ENCODE results near the gene RTTN. TPM values are rescaled to one million over a fixed set of nuclear protein-coding genes. Genes with fewer than 3 reads are reported as not detected.

Gene RTTN
- total RNA-seq, 2 experiments from 2014 or later: 19.8 to 29.7 TPM

DNA sequence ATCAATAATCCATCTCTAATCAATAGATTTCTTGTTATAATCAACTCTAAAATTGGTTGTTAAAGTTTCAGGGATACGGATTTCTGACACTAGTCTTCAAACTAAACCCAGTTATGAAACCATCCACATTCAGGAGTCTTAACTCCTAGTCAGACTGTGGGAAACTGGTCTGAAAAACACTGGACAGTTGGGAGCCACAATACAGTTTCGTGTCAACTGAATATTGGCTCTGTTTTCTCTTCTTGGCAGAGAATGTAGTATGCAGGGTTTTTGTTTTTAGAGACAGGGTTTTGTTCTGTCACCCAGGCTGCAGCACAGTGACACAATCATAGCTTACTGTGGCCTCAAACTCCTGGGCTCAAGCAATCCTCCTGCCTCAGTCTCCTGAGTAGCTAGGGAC lies 123.1 kb downstream of the RTTN start:
- no peaks in the 10 kb centered on the region for H3K9me3 ChIP-seq (ENCODE audit: low read length)
- H3K4me3 ChIP-seq (ENCODE audit: low read depth, low read length, poor library complexity, severe bottlenecking): no peak overlapping the region
- no peak overlapping the region for H3K4me2 ChIP-seq (ENCODE audit: low read length)
- no peaks in the 10 kb centered on the region for H4K20me1 ChIP-seq (ENCODE audit: insufficient read depth, low read length)
- H3K9me2 ChIP-seq (ENCODE audit: insufficient read depth, low read length): no peaks in the 10 kb centered on the region
- H2AFZ ChIP-seq (ENCODE audit: low read length): no peak overlapping the region
- no TSS peak for BruUV-seq (replicated peaks)
- TF ChIP-seq, protein P1, sequence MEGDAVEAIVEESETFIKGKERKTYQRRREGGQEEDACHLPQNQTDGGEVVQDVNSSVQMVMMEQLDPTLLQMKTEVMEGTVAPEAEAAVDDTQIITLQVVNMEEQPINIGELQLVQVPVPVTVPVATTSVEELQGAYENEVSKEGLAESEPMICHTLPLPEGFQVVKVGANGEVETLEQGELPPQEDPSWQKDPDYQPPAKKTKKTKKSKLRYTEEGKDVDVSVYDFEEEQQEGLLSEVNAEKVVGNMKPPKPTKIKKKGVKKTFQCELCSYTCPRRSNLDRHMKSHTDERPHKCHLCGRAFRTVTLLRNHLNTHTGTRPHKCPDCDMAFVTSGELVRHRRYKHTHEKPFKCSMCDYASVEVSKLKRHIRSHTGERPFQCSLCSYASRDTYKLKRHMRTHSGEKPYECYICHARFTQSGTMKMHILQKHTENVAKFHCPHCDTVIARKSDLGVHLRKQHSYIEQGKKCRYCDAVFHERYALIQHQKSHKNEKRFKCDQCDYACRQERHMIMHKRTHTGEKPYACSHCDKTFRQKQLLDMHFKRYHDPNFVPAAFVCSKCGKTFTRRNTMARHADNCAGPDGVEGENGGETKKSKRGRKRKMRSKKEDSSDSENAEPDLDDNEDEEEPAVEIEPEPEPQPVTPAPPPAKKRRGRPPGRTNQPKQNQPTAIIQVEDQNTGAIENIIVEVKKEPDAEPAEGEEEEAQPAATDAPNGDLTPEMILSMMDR (conservative IDR thresholded peaks at IDR 0.05; ENCODE audit: low read length): no peak
- no peak for TF ChIP-seq EZH2phosphoT487 (IDR thresholded peaks at IDR 0.05; ENCODE audit: borderline replicate concordance, low read depth, low read length)
- ChIA-PET CTCF (ENCODE audit: unreplicated experiment) (no interaction called here), POLR2A (interaction anchor here (0.6 kb wide), 1 partner anchor 949 kb away, joined by 3 read pairs; no protein-coding TSS in a partner anchor)
- H3K27ac ChIP-seq (ENCODE audit: low read depth, low read length, poor library complexity, severe bottlenecking): no peak overlapping the region
- no peaks in the 10 kb centered on the region for H3K79me2 ChIP-seq (ENCODE audit: insufficient read depth, low read depth, low read length)
- intact Hi-C loops (cut with micrococcal nuclease; ENCODE audit: unreplicated experiment): no loop called here
- H3K4me1 ChIP-seq (ENCODE audit: insufficient read depth, low read length, poor library complexity, severe bottlenecking): no peaks in the 10 kb centered on the region
- peaks cover 12% of the 10 kb centered on the region; the same call in 1 of the 2 replicates for H3K36me3 ChIP-seq (ENCODE audit: insufficient read depth, low read length)
- DNase-seq (ENCODE audit: low spot score): no peak

DNA sequence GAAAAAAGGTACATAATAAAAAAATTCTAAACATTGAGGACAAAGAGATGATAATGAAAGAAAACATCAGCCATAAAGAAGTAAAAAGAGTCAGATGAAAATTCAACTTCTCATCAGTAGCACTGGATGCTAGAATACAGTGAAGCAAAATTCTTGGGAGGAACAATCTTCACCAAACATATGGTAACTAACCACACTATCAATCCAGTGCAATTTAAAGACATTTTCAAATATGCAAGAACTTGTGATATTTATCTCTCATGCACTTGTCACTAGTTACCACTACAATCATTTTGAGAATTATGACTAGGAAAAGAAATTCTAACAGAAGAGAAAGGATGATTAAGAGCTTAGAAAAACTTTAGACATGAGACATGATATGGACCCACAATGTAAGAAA lies 127.4 kb downstream of the RTTN start:
- BruUV-seq (replicated peaks): no TSS peak
- Histone ChIP-seq H3K4me3 (ENCODE audit: low read depth, low read length, poor library complexity, severe bottlenecking) (no peak overlapping the region), H4K20me1 (ENCODE audit: insufficient read depth, low read length) (no peaks in the 10 kb centered on the region), H3K9me2 (ENCODE audit: insufficient read depth, low read length) (no peaks in the 10 kb centered on the region), H3K36me3 (ENCODE audit: insufficient read depth, low read length) (peaks cover 4% of the 10 kb centered on the region; the same call in 1 of the 2 replicates), H3K27ac (ENCODE audit: low read depth, low read length, poor library complexity, severe bottlenecking) (no peak overlapping the region), H3K79me2 (ENCODE audit: insufficient read depth, low read depth, low read length) (no peaks in the 10 kb centered on the region), H3K4me2 (ENCODE audit: low read length) (no peak overlapping the region), H3K9me3 (ENCODE audit: low read length) (no peaks in the 10 kb centered on the region), H3K4me1 (ENCODE audit: insufficient read depth, low read length, poor library complexity, severe bottlenecking) (no peaks in the 10 kb centered on the region), H2AFZ (ENCODE audit: low read length) (no peak overlapping the region)
- ChIA-PET CTCF (ENCODE audit: unreplicated experiment) (no interaction called here), POLR2A (interaction anchor here (1.2 kb wide), 1 partner anchor 10 kb away, joined by 3 read pairs; no protein-coding TSS in a partner anchor)
- no peak for DNase-seq (ENCODE audit: low spot score)
- intact Hi-C loops (cut with micrococcal nuclease; ENCODE audit: unreplicated experiment): no loop called here
- TF ChIP-seq EZH2phosphoT487 (IDR thresholded peaks at IDR 0.05; ENCODE audit: borderline replicate concordance, low read depth, low read length): no peak
- TF ChIP-seq, protein P1 (conservative IDR thresholded peaks at IDR 0.05; ENCODE audit: low read length): no peak

DNA sequence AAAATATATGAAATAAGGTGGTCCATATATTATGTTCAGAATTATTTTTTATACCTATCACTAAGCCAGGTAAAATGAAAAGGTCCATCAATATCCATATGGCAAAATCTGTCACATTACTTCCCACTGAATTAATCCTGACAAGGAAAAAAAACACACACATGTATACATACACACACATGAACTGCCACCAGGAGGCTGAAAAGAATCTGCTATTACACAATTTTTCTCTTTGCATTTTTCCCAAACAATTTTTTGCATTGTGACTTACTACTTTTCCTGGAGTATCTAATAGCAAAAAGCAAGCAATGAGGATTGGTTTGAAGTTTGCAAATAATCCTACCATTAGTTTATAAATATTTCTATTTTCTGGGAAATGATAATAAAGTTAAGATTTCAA lies 129.6 kb downstream of the RTTN start:
- TF ChIP-seq, protein P1 (conservative IDR thresholded peaks at IDR 0.05; ENCODE audit: low read length): no peak
- TF ChIP-seq EZH2phosphoT487 (IDR thresholded peaks at IDR 0.05; ENCODE audit: borderline replicate concordance, low read depth, low read length): no peak

More for the DNA sequence above, 129.6 kb downstream of the RTTN start:
- no peaks in the 10 kb centered on the region for H4K20me1 ChIP-seq (ENCODE audit: insufficient read depth, low read length)
- no peaks in the 10 kb centered on the region for H3K9me2 ChIP-seq (ENCODE audit: insufficient read depth, low read length)
- peaks cover 4% of the 10 kb centered on the region; the same call in 1 of the 2 replicates for H3K36me3 ChIP-seq (ENCODE audit: insufficient read depth, low read length)
- H3K4me3 ChIP-seq (ENCODE audit: low read depth, low read length, poor library complexity, severe bottlenecking): no peak overlapping the region
- intact Hi-C loops (cut with micrococcal nuclease; ENCODE audit: unreplicated experiment): no loop called here
- DNase-seq (ENCODE audit: low spot score): no peak
- no peaks in the 10 kb centered on the region for H3K4me1 ChIP-seq (ENCODE audit: insufficient read depth, low read length, poor library complexity, severe bottlenecking)
- H3K79me2 ChIP-seq (ENCODE audit: insufficient read depth, low read depth, low read length): no peaks in the 10 kb centered on the region
- no peaks in the 10 kb centered on the region for H3K9me3 ChIP-seq (ENCODE audit: low read length)
- no peak overlapping the region for H2AFZ ChIP-seq (ENCODE audit: low read length)
- H3K4me2 ChIP-seq (ENCODE audit: low read length): no peak overlapping the region
- H3K27ac ChIP-seq (ENCODE audit: low read depth, low read length, poor library complexity, severe bottlenecking): no peak overlapping the region
- ChIA-PET CTCF (ENCODE audit: unreplicated experiment) (no interaction called here), POLR2A (no interaction called here)
- BruUV-seq (replicated peaks): no TSS peak

Measured in OCI-LY7 (cell line).